Ascending aorta (tissue), 2 donors: Measurements from ENCODE around the gene FBXL14. TPM values are rescaled to one million over a fixed set of nuclear protein-coding genes. Genes with fewer than 3 reads are reported as not detected.

Source experiments
- DNase-seq, 2 donors: peaks; one replicate each; pipeline ENCODE4 v3.0.0-alpha.2; 2019; ENCODE audit warnings: low spot score in 2 of 2
- H3K27ac ChIP-seq, 2 donors: fragments of 200-600 bp; sonication (generic); one replicate each; pipeline ENCODE4 v1.5.1; 2016 to 2017; ENCODE audit warnings: mild to moderate bottlenecking in 1 of 2
- H3K27me3 ChIP-seq: fragments of 200-600 bp; sonication (generic); one replicate; pipeline ENCODE4 v1.5.1; 2017
- H3K36me3 ChIP-seq, 2 donors: fragments of 200-600 bp; sonication (generic); one replicate each; pipeline ENCODE4 v1.5.1; 2016
- H3K4me1 ChIP-seq, 2 donors: fragments of 200-600 bp; sonication (generic); one replicate each; pipeline ENCODE4 v1.5.1; 2016 to 2017; ENCODE audit warnings: mild to moderate bottlenecking in 1 of 2
- H3K4me3 ChIP-seq, 2 donors: fragments of 200-600 bp; sonication (generic); one replicate each; pipeline ENCODE4 v1.5.1; 2016 to 2017; ENCODE audit warnings: mild to moderate bottlenecking in 1 of 2
- H3K9me3 ChIP-seq, 2 donors: fragments of 200-600 bp; sonication (generic); one replicate each; pipeline ENCODE4 v1.5.1; 2016
- intact Hi-C: fragments of 100-400 bp; cut with DNase I; formaldehyde crosslinking; loops from one replicate; pipeline ENCODE4 v1.15.1; 2023
- total RNA-seq: library from RNA; depleted of rRNA; stranded (reverse); fragments of >200 nt; gene quantifications from one replicate; pipeline ENCODE4 v1.1.0, GENCODE V29; 2016
- TF ChIP-seq, protein P1 (sequence below), 3 experiments: fragments of 200-600 bp in 2 of 3; fragments of 450-650 bp in 1 of 3; sonication (generic) in 2 of 3; IDR thresholded peaks; one replicate each; pipeline ENCODE4 v1.5.1; 2016 to 2019; ENCODE audit warnings: antibody characterized with exemption in 3 of 3, mild to moderate bottlenecking in 1 of 3, moderate library complexity in 1 of 3

Gene FBXL14
- total RNA-seq, 1 donor from 2014 or later: 14.7 TPM

DNA sequence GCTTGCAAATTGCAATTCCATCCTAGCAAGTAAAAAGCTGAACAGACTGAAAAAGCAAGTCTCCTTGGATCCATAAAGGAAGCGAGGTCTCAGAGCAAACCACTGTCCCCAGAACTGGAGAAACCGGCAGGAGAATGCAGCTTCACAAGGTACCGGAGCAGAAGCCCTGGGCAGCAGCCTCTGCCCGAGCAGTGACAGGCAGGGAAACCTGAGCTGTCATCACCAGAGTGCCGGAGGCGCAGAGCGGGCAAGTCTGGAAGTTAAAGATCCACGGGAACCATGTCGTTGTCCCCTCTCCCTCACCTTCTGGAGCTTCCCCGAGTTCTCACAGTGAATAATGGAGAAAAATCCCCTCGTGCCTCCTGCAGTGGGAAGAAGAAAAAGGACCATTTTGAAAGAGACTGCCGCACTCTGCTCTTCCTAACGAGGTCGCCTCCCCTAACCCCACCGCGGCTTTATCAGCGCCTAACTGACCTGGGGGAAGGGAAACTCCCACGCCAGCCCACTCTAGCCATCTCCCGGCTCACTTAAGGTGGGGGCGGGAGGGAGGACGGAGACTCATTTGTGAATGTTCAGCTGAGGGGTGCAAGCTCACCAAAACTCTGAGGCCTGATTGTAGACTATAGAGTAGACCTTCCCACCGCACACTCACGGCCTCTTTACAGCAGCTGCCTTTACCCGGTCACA is 27.8 kb downstream of the FBXL14 start:
- intact Hi-C loops: no loop called here
- no peaks in the 10 kb centered on the region for H3K27me3 ChIP-seq
- TF ChIP-seq, protein P1, sequence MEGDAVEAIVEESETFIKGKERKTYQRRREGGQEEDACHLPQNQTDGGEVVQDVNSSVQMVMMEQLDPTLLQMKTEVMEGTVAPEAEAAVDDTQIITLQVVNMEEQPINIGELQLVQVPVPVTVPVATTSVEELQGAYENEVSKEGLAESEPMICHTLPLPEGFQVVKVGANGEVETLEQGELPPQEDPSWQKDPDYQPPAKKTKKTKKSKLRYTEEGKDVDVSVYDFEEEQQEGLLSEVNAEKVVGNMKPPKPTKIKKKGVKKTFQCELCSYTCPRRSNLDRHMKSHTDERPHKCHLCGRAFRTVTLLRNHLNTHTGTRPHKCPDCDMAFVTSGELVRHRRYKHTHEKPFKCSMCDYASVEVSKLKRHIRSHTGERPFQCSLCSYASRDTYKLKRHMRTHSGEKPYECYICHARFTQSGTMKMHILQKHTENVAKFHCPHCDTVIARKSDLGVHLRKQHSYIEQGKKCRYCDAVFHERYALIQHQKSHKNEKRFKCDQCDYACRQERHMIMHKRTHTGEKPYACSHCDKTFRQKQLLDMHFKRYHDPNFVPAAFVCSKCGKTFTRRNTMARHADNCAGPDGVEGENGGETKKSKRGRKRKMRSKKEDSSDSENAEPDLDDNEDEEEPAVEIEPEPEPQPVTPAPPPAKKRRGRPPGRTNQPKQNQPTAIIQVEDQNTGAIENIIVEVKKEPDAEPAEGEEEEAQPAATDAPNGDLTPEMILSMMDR (IDR thresholded peaks at IDR 0.05): no peak

DNA sequence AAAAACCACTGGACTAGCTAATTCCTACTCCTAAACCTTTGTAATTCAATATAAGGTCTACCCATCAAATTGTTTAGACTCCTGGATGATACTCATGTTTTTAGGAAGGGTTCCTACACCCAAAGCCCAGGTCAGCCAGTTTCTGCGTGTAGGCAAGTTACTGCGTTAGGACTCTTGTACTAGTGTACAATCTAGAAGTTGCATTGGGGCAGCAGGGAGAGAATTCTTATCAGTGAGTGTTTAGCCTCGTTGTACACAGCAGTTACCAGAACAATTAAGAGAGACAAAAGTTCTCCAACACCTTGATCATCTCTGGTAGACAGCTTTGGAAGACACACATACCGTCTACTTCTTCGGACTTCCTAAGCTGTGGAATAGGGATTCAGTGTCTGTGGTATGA is 29.2 kb downstream of the FBXL14 start:
- no peak for DNase-seq
- TF ChIP-seq, protein P1 (IDR thresholded peaks at IDR 0.05): no peak
- no peaks in the 10 kb centered on the region for H3K4me1 ChIP-seq
- no peak overlapping the region for H3K27ac ChIP-seq
- no peaks in the 10 kb centered on the region for H3K9me3 ChIP-seq
- H3K4me3 ChIP-seq: no peak overlapping the region
- H3K36me3 ChIP-seq: no peaks in the 10 kb centered on the region
- intact Hi-C loops: no loop called here
- no peaks in the 10 kb centered on the region for H3K27me3 ChIP-seq

More for the DNA sequence above, 27.8 kb downstream of the FBXL14 start:
- DNase-seq: no peak
- no peak overlapping the region for H3K27ac ChIP-seq
- no peak overlapping the region for H3K4me3 ChIP-seq
- no peaks in the 10 kb centered on the region for H3K9me3 ChIP-seq
- H3K4me1 ChIP-seq: no peaks in the 10 kb centered on the region
- no peaks in the 10 kb centered on the region for H3K36me3 ChIP-seq

- H3K4me1 ChIP-seq: no peaks in the 10 kb centered on the region
- DNase-seq: no peak
Observed at GRCh38 chr12:1564067-1564466, 30.3 kb downstream of the FBXL14 start.

GRCh38 chr12:1562813-1563407 is 31.5 kb downstream of the FBXL14 start:
- TF ChIP-seq, protein P1 (IDR thresholded peaks at IDR 0.05): no peak
- Histone ChIP-seq H3K4me1 (no peaks in the 10 kb centered on the region), H3K4me3 (peak overlapping the region; percentile 17 to 53), H3K9me3 (no peaks in the 10 kb centered on the region), H3K27me3 (no peaks in the 10 kb centered on the region), H3K36me3 (no peaks in the 10 kb centered on the region), H3K27ac (peak overlapping the region in 1 of 2 donors; percentile 36)
- intact Hi-C loops: no loop called here
- DNase-seq: no peak

More at GRCh38 chr12:1564067-1564466, 30.3 kb downstream of the FBXL14 start:
- Histone ChIP-seq H3K4me3 (no peak overlapping the region), H3K36me3 (no peaks in the 10 kb centered on the region), H3K27ac (no peak overlapping the region), H3K9me3 (no peaks in the 10 kb centered on the region), H3K27me3 (no peaks in the 10 kb centered on the region)
- TF ChIP-seq, protein P1 (IDR thresholded peaks at IDR 0.05): no peak
- intact Hi-C loops: no loop called here

- TF ChIP-seq, protein P1 (IDR thresholded peaks at IDR 0.05): no peak
- Histone ChIP-seq H3K9me3 (no peaks in the 10 kb centered on the region), H3K4me1 (no peaks in the 10 kb centered on the region), H3K36me3 (no peaks in the 10 kb centered on the region), H3K27me3 (no peaks in the 10 kb centered on the region), H3K4me3 (no peak overlapping the region), H3K27ac (no peak overlapping the region)
- intact Hi-C loops: no loop called here
- DNase-seq: no peak
Observed at GRCh38 chr12:1560704-1561103, 33.7 kb downstream of the FBXL14 start.
